Dendritic cell treated with granulocyte-macrophage colony-stimulating factor and Interleukin-4, amounts not matched to agents 40 ng/mL and 50 ng/mL, for 4 days (primary cell): Measurements from ENCODE around the gene TRIO.

Source experiments
- H3K27ac Mint-ChIP-seq: one replicate; pipeline ENCODE4 v1.8.0; 2022; ENCODE audit warnings: mild to moderate bottlenecking, mixed read lengths
- H3K27me3 Mint-ChIP-seq: one replicate; pipeline ENCODE4 v1.8.0; 2022; ENCODE audit warnings: mild to moderate bottlenecking, mixed read lengths
- H3K36me3 Mint-ChIP-seq: one replicate; pipeline ENCODE4 v1.8.0; 2022; ENCODE audit warnings: low read depth, mixed read lengths
- H3K4me1 Mint-ChIP-seq: one replicate; pipeline ENCODE4 v1.8.0; 2022; ENCODE audit warnings: low read depth, mixed read lengths
- H3K4me3 Mint-ChIP-seq: one replicate; pipeline ENCODE4 v1.8.0; 2022; ENCODE audit warnings: mild to moderate bottlenecking, moderate library complexity, mixed read lengths
- H3K9me3 Mint-ChIP-seq: one replicate; pipeline ENCODE4 v1.8.0; 2022; ENCODE audit warnings: mixed read lengths
- intact Hi-C: fragments of 100-400 bp; cut with micrococcal nuclease; formaldehyde crosslinking; loops from one replicate; pipeline ENCODE4 v1.15.0; 2022

TRIO gene

GRCh38 chr5:14225173-14225834, 82.2 kb downstream of the TRIO start:
- Mint-ChIP-seq H3K27ac (no peak overlapping the region), H3K9me3 (no peaks in the 10 kb centered on the region), H3K4me3 (no peak overlapping the region), H3K4me1 (peaks cover 49% of the 10 kb centered on the region), H3K36me3 (no peaks in the 10 kb centered on the region), H3K27me3 (no peaks in the 10 kb centered on the region)
- intact Hi-C loops, result no loop called here

GRCh38 chr5:14226149-14226548, 83.0 kb downstream of the TRIO start:
- Mint-ChIP-seq H3K36me3 (no peaks in the 10 kb centered on the region), H3K27me3 (no peaks in the 10 kb centered on the region), H3K27ac (no peak overlapping the region), H3K4me1 (peaks cover 45% of the 10 kb centered on the region), H3K9me3 (no peaks in the 10 kb centered on the region), H3K4me3 (no peak overlapping the region)
- intact Hi-C loops, result no loop called here

- no peak overlapping the region for H3K27ac Mint-ChIP-seq
- intact Hi-C loops, result no loop called here
- H3K27me3 Mint-ChIP-seq, result no peaks in the 10 kb centered on the region
- H3K9me3 Mint-ChIP-seq, result no peaks in the 10 kb centered on the region
- H3K4me1 Mint-ChIP-seq, result peaks cover 45% of the 10 kb centered on the region
- H3K4me3 Mint-ChIP-seq, result no peak overlapping the region
- no peaks in the 10 kb centered on the region for H3K36me3 Mint-ChIP-seq
These were observed 83.4 kb downstream of the TRIO start for GRCh38 chr5:14226554-14226953.

- H3K9me3 Mint-ChIP-seq, result no peaks in the 10 kb centered on the region
- H3K4me3 Mint-ChIP-seq, result no peak overlapping the region
- no peak overlapping the region for H3K27ac Mint-ChIP-seq
- no peaks in the 10 kb centered on the region for H3K36me3 Mint-ChIP-seq
- peaks cover 45% of the 10 kb centered on the region for H3K4me1 Mint-ChIP-seq
- intact Hi-C loops, result no loop called here
- H3K27me3 Mint-ChIP-seq, result no peaks in the 10 kb centered on the region
These were observed 83.8 kb downstream of the TRIO start for GRCh38 chr5:14226992-14227391.

- no peak overlapping the region for H3K4me3 Mint-ChIP-seq
- intact Hi-C loops, result no loop called here
- no peaks in the 10 kb centered on the region for H3K9me3 Mint-ChIP-seq
- H3K27ac Mint-ChIP-seq, result no peak overlapping the region
- H3K4me1 Mint-ChIP-seq, result peaks cover 44% of the 10 kb centered on the region
- no peaks in the 10 kb centered on the region for H3K27me3 Mint-ChIP-seq
- H3K36me3 Mint-ChIP-seq, result no peaks in the 10 kb centered on the region
These were observed 84.4 kb downstream of the TRIO start for GRCh38 chr5:14227513-14227912.

GRCh38 chr5:14228219-14228618, 85.1 kb downstream of the TRIO start:
- Mint-ChIP-seq H3K27ac (no peak overlapping the region), H3K4me1 (peaks cover 37% of the 10 kb centered on the region), H3K36me3 (no peaks in the 10 kb centered on the region), H3K27me3 (no peaks in the 10 kb centered on the region), H3K9me3 (no peaks in the 10 kb centered on the region), H3K4me3 (no peak overlapping the region)
- intact Hi-C loops, result no loop called here

- Mint-ChIP-seq H3K4me3 (no peak overlapping the region), H3K9me3 (no peaks in the 10 kb centered on the region), H3K36me3 (no peaks in the 10 kb centered on the region), H3K27ac (no peak overlapping the region), H3K27me3 (no peaks in the 10 kb centered on the region), H3K4me1 (peaks cover 38% of the 10 kb centered on the region)
- intact Hi-C loops, result no loop called here
These were observed 86.0 kb downstream of the TRIO start for GRCh38 chr5:14229181-14229580.

- Mint-ChIP-seq H3K4me3 (no peak overlapping the region), H3K9me3 (no peaks in the 10 kb centered on the region), H3K27ac (no peak overlapping the region), H3K27me3 (no peaks in the 10 kb centered on the region), H3K4me1 (peaks cover 41% of the 10 kb centered on the region), H3K36me3 (no peaks in the 10 kb centered on the region)
- intact Hi-C loops, result no loop called here
These were observed 86.6 kb downstream of the TRIO start for GRCh38 chr5:14229734-14230133.

GRCh38 chr5:14231156-14231555, 88.0 kb downstream of the TRIO start:
- Mint-ChIP-seq H3K4me3 (no peak overlapping the region), H3K4me1 (peaks cover 29% of the 10 kb centered on the region), H3K36me3 (no peaks in the 10 kb centered on the region), H3K27me3 (no peaks in the 10 kb centered on the region), H3K9me3 (no peaks in the 10 kb centered on the region), H3K27ac (no peak overlapping the region)
- intact Hi-C loops, result no loop called here

- no peak overlapping the region for H3K4me3 Mint-ChIP-seq
- intact Hi-C loops, result no loop called here
- H3K27me3 Mint-ChIP-seq, result no peaks in the 10 kb centered on the region
- H3K4me1 Mint-ChIP-seq, result peaks cover 25% of the 10 kb centered on the region
- H3K9me3 Mint-ChIP-seq, result no peaks in the 10 kb centered on the region
- no peaks in the 10 kb centered on the region for H3K36me3 Mint-ChIP-seq
- H3K27ac Mint-ChIP-seq, result no peak overlapping the region
These were observed 88.7 kb downstream of the TRIO start for GRCh38 chr5:14231890-14232289.

GRCh38 chr5:14234204-14234603, 91.1 kb downstream of the TRIO start:
- Mint-ChIP-seq H3K9me3 (no peaks in the 10 kb centered on the region), H3K4me1 (peaks cover 24% of the 10 kb centered on the region), H3K27me3 (no peaks in the 10 kb centered on the region), H3K27ac (no peak overlapping the region), H3K36me3 (no peaks in the 10 kb centered on the region), H3K4me3 (no peak overlapping the region)
- intact Hi-C loops, result no loop called here

GRCh38 chr5:14235872-14236271, 92.7 kb downstream of the TRIO start:
- no peak overlapping the region for H3K27ac Mint-ChIP-seq
- peaks cover 25% of the 10 kb centered on the region for H3K4me1 Mint-ChIP-seq
- H3K36me3 Mint-ChIP-seq, result no peaks in the 10 kb centered on the region
- no peaks in the 10 kb centered on the region for H3K9me3 Mint-ChIP-seq
- H3K27me3 Mint-ChIP-seq, result no peaks in the 10 kb centered on the region
- intact Hi-C loops, result no loop called here
- H3K4me3 Mint-ChIP-seq, result no peak overlapping the region

GRCh38 chr5:14236757-14237156, 93.6 kb downstream of the TRIO start:
- intact Hi-C loops, result no loop called here
- no peaks in the 10 kb centered on the region for H3K27me3 Mint-ChIP-seq
- no peaks in the 10 kb centered on the region for H3K36me3 Mint-ChIP-seq
- H3K9me3 Mint-ChIP-seq, result no peaks in the 10 kb centered on the region
- H3K27ac Mint-ChIP-seq, result no peak overlapping the region
- H3K4me1 Mint-ChIP-seq, result peaks cover 25% of the 10 kb centered on the region
- no peak overlapping the region for H3K4me3 Mint-ChIP-seq

- intact Hi-C loops, result no loop called here
- Mint-ChIP-seq H3K36me3 (no peaks in the 10 kb centered on the region), H3K4me1 (peaks cover 25% of the 10 kb centered on the region), H3K9me3 (no peaks in the 10 kb centered on the region), H3K4me3 (no peak overlapping the region), H3K27me3 (no peaks in the 10 kb centered on the region), H3K27ac (no peak overlapping the region)
These were observed 94.4 kb downstream of the TRIO start for GRCh38 chr5:14237317-14238086.

GRCh38 chr5:14238272-14238671, 95.1 kb downstream of the TRIO start:
- intact Hi-C loops, result no loop called here
- Mint-ChIP-seq H3K9me3 (no peaks in the 10 kb centered on the region), H3K4me1 (peaks cover 30% of the 10 kb centered on the region), H3K36me3 (no peaks in the 10 kb centered on the region), H3K4me3 (no peak overlapping the region), H3K27ac (no peak overlapping the region), H3K27me3 (no peaks in the 10 kb centered on the region)
